Effector memory CD8-positive, alpha-beta T cell (primary cell): ENCODE measurements around the gene PPM1A.
"Not testable (repeated sequence)": the region's sequence is repeated elsewhere in the genome, so short reads cannot be mapped to it uniquely, and the experiment has no call there.

ENCODE experiments used
- ATAC-seq: fragments of 150-1000 bp; cut with Tn5 transposase; replicated peaks from 2 replicates; pipeline ENCODE4 v1.10.0; 2021; ENCODE audit warnings: mild to moderate bottlenecking, moderate library complexity
- DNase-seq, 3 experiments: peaks; one replicate each; pipeline ENCODE4 v3.0.0; 2021
- H3K27ac Mint-ChIP-seq, 2 donors: one replicate each; pipeline ENCODE4 v1.8.0; 2022; ENCODE audit warnings: mild to moderate bottlenecking in 2 of 2, mixed read lengths in 2 of 2, moderate library complexity in 2 of 2
- H3K27me3 Mint-ChIP-seq, 2 donors: one replicate each; pipeline ENCODE4 v1.8.0; 2022; ENCODE audit warnings: mixed read lengths in 2 of 2
- H3K36me3 Mint-ChIP-seq: one replicate; pipeline ENCODE4 v1.8.0; 2022; ENCODE audit warnings: mild to moderate bottlenecking, moderate library complexity, mixed read lengths; ENCODE audit not compliant: insufficient read depth
- H3K4me1 Mint-ChIP-seq, 2 donors: one replicate each; pipeline ENCODE4 v1.8.0; 2022; ENCODE audit warnings: low read depth in 2 of 2, mixed read lengths in 2 of 2
- H3K4me3 Mint-ChIP-seq, 2 donors: one replicate each; pipeline ENCODE4 v1.8.0; 2022; ENCODE audit warnings: mild to moderate bottlenecking in 2 of 2, mixed read lengths in 2 of 2, moderate library complexity in 2 of 2
- H3K9me3 Mint-ChIP-seq, 2 donors: one replicate each; pipeline ENCODE4 v1.8.0; 2022; ENCODE audit warnings: mixed read lengths in 2 of 2

Gene PPM1A

DNA sequence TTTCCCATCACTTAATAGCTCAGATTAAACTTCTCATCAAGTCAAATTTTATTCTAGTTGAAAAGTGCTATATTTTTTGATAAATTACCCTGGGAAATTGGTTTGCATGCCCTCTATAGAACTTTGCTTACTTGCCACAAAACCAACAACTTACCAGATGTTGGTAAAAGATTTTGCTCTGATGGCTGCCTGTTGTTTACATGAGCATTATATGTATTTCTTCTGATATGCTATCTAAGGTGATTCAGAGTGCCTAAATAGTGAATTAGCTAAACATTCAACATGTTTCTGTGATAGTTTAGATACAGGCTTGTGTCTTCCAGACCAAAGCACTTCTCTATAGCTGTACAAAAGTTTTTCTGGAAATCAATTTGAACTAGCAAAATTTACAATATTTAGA is 51.0 kb downstream of the PPM1A start:
- H3K9me3 Mint-ChIP-seq: no peaks in the 10 kb centered on the region
- no peaks in the 10 kb centered on the region for H3K27me3 Mint-ChIP-seq
- ATAC-seq (no peak), DNase-seq (no peak)
- H3K4me3 Mint-ChIP-seq: no peak overlapping the region
- H3K27ac Mint-ChIP-seq: peak overlapping the region in 1 of 2 donors; percentile 8
- H3K36me3 Mint-ChIP-seq: peaks cover 4% of the 10 kb centered on the region
- peaks cover 0 to 4% of the 10 kb centered on the region in 2 donors for H3K4me1 Mint-ChIP-seq

DNA sequence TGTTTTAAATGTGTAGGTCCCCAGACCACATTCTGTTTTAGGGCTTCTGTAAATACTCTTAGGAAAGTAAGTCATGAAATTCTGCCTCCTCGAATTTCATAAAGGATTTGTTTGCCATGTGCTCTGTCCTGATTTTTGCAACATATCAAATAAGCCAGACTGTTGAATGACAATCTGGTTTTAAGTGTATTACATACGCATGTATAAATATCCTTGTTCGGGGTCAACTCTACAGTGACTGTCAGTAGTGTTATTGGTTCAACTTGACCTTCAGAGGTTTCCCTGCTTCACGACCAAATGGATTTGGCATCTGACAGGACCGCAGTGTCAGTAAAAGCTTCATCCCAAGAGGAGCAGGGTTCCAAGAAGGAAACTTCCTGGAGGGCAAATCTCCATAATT is 52.7 kb downstream of the PPM1A start:
- H3K9me3 Mint-ChIP-seq: no peaks in the 10 kb centered on the region
- H3K27ac Mint-ChIP-seq: no peak overlapping the region
- peaks cover 0 to 4% of the 10 kb centered on the region in 2 donors for H3K4me1 Mint-ChIP-seq
- H3K27me3 Mint-ChIP-seq: no peaks in the 10 kb centered on the region
- peaks cover 4% of the 10 kb centered on the region for H3K36me3 Mint-ChIP-seq
- H3K4me3 Mint-ChIP-seq: no peak overlapping the region
- no peak for ATAC-seq
- no peak for DNase-seq

DNA sequence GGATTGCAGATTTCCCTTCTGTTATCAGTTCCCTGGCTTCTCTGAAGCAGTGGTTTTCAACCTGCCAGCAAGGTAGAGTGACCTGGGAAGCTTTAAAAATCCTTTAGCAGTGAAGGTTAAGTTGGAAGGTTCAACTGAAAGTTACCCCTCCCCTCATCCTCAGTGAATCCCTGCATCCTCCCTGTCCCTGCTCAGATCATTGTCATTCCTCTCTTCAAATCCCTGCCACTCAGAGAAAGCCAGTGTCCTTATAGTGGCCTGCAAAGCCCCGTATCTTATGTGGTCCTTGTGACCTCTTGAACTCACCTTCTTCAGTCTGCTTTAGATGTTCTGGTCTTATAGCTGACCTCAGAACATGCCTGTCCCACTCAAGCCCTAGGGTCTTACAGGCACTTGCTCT is 53.6 kb downstream of the PPM1A start:
- Mint-ChIP-seq H3K4me3 (no peak overlapping the region), H3K4me1 (peaks cover 0 to 4% of the 10 kb centered on the region in 2 donors), H3K9me3 (no peaks in the 10 kb centered on the region), H3K27me3 (no peaks in the 10 kb centered on the region), H3K27ac (peak overlapping the region; percentile 11 to 26), H3K36me3 (peaks cover 4% of the 10 kb centered on the region)
- ATAC-seq: no peak
- DNase-seq: no peak

DNA sequence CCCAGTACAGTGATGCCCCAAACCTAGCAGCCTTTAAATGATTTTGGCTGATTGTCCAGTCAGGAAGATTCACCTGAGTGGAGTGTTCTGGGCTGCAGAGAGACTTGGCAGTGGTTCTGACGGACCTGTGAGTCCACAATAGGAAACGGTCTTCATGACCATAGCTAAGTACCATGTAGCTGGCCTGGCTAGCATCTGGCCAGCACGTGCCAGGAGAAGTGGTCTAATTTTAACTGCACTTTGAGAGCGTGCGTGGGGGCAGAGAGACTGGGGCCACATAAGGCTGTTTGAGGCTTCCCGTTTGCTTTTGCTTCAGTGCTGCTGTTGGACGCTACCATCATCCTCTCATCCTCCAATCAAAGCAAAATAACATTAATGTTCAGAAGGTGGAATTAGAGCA is 54.7 kb downstream of the PPM1A start:
- Mint-ChIP-seq H3K9me3 (no peaks in the 10 kb centered on the region), H3K27me3 (no peaks in the 10 kb centered on the region), H3K36me3 (peaks cover 4% of the 10 kb centered on the region), H3K4me3 (no peak overlapping the region), H3K27ac (no peak overlapping the region), H3K4me1 (peaks cover 0 to 4% of the 10 kb centered on the region in 2 donors)
- DNase-seq (no peak), ATAC-seq (no peak)

DNA sequence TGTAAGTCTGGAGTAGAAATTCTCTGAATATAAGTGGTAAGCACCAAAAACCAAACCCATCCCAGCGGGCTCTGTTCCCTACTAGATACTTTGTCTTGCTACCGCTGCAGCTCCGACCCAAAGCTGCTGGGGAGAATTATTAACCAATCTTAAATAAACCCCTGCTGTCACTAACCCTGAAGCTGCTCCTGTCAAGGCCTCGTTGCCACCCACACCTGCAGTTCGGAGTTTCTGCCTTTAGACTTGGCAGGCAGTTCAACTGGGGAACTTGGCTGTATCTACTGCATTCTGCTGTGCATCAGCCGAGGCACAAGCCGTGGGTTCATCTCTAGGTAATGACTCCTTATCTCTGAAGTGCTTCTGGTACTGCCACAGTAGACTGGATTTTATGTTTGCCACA is 55.5 kb downstream of the PPM1A start:
- no peak overlapping the region for H3K4me3 Mint-ChIP-seq

DNA sequence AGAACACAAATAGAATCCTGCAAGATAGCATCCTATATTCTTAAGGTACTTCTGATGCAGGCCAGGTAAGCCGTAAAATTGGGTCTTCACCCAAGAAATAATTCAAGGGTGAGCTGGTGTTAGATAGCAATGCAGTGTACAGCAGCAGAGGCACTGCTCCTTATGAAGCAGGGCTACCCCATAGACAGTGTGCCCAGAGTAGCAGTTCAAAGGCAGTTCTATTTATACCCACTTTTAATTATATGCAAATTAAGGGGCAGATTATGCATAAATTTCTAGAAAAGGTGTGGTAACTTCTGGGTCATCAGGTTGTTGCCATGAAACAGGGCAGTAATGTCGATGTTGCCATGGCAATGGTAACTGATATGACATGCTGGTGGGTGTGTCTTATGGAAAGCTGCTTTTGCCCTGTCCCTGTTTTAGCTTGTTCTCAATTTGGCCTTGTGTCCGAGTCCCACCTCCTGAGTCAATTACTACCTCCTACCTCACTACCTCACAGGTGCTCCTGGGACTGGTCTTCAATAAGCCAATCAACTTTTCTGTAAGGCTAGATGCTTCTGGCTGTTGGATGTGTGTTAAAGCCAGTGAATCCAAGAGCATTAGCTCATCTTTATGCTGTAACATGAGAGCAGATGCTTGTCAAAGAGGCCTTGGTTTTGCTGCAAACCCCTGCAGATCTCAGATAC is 61.0 kb downstream of the PPM1A start:
- ATAC-seq: no peak
- no peaks in the 10 kb centered on the region for H3K9me3 Mint-ChIP-seq

More for the DNA sequence above, 55.5 kb downstream of the PPM1A start:
- Mint-ChIP-seq H3K9me3 (no peaks in the 10 kb centered on the region), H3K27ac (no peak overlapping the region), H3K27me3 (no peaks in the 10 kb centered on the region), H3K4me1 (peaks cover 0 to 4% of the 10 kb centered on the region in 2 donors), H3K36me3 (peaks cover 4% of the 10 kb centered on the region)
- DNase-seq (no peak), ATAC-seq (no peak)

DNA sequence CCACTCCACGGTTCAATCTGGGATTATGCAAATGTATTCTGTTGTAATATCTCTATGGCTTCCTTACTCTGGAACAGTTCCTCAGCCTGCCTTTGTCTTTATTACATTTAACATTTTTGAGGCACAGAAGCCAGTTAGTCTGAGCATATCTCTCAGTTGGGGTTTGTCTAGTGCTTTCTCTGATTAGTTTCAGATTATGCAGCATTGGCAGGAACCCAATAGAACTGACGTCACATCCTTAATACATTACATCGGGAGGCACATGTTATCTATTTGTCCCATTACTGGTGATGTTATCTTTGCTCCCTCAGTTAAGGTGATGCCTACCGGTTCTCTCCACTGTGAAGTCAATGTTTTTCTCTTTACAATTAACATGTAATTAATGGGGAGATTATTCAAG is 62.4 kb downstream of the PPM1A start:
- no peak for DNase-seq
- Mint-ChIP-seq H3K4me3 (no peak overlapping the region), H3K27me3 (peaks cover 16 to 39% of the 10 kb centered on the region in 2 donors), H3K27ac (no peak overlapping the region), H3K4me1 (no peaks in the 10 kb centered on the region), H3K9me3 (no peaks in the 10 kb centered on the region), H3K36me3 (no peaks in the 10 kb centered on the region)
- ATAC-seq: no peak

More for the DNA sequence above, 61.0 kb downstream of the PPM1A start:
- DNase-seq: no peak
- Mint-ChIP-seq H3K4me1 (no peaks in the 10 kb centered on the region), H3K4me3 (no peak overlapping the region), H3K36me3 (no peaks in the 10 kb centered on the region), H3K27me3 (peaks cover 12 to 25% of the 10 kb centered on the region in 2 donors), H3K27ac (no peak overlapping the region)

DNA sequence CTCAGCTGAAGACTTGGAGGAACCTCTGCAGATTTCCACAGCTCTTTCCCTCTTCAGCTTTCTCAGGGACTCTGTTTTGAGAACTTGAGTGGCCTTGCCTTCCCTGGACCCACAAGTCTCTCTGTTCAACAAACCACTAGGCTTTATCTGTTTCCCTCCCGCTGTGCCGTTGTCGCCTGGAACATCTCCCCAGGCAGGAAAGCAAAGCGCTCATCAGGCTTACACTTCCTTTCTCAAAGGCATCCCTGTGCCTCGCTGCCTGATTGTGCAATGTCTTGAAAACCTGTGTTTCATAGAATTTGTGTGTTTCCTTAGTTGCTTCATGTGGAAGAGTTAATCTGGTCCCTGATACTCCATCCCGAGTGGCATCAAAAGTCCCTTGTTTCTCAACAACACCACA is 64.1 kb downstream of the PPM1A start:
- no peak for ATAC-seq
- H3K4me1 Mint-ChIP-seq: no peaks in the 10 kb centered on the region
- H3K27ac Mint-ChIP-seq: no peak overlapping the region
- H3K36me3 Mint-ChIP-seq: no peaks in the 10 kb centered on the region
- H3K4me3 Mint-ChIP-seq: no peak overlapping the region
- H3K9me3 Mint-ChIP-seq: no peaks in the 10 kb centered on the region
- no peak for DNase-seq
- H3K27me3 Mint-ChIP-seq: peaks cover 16 to 50% of the 10 kb centered on the region in 2 donors

DNA sequence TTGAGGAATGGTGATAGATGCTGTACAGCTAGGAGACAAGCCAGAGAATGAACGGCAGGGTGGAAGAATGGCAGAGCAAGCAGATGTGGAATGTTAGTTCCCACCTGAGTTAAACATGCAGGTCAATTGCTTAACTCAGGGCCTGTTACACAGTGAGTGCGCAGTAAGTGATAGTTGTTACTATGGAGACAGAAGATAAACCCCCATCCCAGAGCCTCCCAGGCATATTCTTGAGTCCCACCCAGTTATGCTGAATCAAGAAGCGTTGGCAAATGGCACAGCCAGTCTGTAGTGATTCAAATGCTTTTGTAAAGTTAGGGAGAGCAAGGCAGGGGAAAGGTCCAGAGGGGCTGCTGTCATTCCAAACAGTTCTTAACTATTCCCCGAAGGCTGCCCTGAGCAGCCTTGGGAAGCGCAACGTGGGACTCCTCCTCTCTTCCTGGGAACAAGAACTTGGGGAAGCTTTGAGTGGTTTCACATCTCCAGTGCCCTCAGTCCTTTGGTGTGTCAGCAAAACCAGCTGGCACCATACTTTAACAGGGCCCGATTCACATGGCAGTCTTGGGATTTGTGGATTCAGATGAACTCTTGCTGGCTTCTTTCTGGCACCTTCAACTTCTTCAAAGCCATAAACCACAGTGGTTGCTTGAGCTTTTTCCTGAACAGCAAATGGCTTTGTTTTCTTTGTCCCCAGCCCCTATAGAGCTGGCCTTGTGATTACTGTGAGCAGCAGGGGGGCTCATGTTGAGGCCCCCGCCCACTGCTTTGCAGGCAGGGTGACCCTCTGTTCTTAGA is 66.4 kb downstream of the PPM1A start:
- Mint-ChIP-seq H3K27ac (no peak overlapping the region), H3K27me3 (peaks cover 16 to 53% of the 10 kb centered on the region in 2 donors), H3K36me3 (no peaks in the 10 kb centered on the region), H3K9me3 (no peaks in the 10 kb centered on the region), H3K4me1 (no peaks in the 10 kb centered on the region), H3K4me3 (no peak overlapping the region)
- DNase-seq (no peak), ATAC-seq (no peak)

DNA sequence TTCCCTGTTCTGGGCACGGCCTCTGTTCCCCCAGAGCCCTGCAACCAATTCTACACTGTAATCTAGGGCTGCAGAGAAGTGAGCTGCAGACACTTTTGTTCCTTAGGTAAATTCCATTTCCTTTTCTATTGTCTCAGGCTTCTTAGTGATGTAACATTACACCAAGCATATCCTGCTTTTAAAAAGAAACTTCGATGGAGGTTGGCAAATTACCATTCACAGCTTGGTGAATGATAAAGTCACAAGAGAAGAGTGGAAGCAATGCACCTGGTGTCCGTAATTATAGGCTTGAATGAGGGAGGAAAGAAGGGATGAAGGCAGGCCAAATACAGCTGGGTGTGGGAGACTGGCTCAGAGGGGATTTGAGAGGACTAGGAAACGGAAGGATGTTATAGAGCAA is 68.6 kb downstream of the PPM1A start:
- H3K4me3 Mint-ChIP-seq: no peak overlapping the region
- H3K27ac Mint-ChIP-seq: no peak overlapping the region
- ATAC-seq: no peak
- no peaks in the 10 kb centered on the region for H3K36me3 Mint-ChIP-seq
- peaks cover 8 to 54% of the 10 kb centered on the region in 2 donors for H3K27me3 Mint-ChIP-seq
- no peaks in the 10 kb centered on the region for H3K4me1 Mint-ChIP-seq
- H3K9me3 Mint-ChIP-seq: no peaks in the 10 kb centered on the region
- no peak for DNase-seq

DNA sequence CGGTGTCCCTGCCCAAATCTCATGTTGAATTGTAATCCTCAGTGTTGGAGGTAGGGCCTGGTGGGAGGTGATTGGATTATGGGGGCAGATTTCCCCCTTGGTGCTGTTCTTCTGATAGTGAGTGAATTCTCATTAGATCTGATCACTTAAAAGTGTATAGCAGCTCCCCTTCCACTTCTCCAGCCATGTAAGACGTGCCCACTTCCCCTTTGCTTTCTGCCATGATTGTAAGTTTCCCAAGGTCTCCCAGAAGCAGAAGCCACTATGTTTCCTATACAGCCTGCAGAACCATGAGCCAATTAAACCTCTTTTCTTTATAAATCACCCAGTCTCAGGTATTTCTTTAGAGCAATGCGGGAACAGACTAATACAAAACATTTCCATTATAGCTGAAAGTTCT is 71.8 kb downstream of the PPM1A start:
- not testable (repeated sequence) for H3K27ac Mint-ChIP-seq, H3K36me3 Mint-ChIP-seq, H3K4me1 Mint-ChIP-seq, ATAC-seq, DNase-seq, H3K9me3 Mint-ChIP-seq, H3K4me3 Mint-ChIP-seq
- H3K27me3 Mint-ChIP-seq: peaks cover 5 to 45% of the 10 kb centered on the region in 2 donors

DNA sequence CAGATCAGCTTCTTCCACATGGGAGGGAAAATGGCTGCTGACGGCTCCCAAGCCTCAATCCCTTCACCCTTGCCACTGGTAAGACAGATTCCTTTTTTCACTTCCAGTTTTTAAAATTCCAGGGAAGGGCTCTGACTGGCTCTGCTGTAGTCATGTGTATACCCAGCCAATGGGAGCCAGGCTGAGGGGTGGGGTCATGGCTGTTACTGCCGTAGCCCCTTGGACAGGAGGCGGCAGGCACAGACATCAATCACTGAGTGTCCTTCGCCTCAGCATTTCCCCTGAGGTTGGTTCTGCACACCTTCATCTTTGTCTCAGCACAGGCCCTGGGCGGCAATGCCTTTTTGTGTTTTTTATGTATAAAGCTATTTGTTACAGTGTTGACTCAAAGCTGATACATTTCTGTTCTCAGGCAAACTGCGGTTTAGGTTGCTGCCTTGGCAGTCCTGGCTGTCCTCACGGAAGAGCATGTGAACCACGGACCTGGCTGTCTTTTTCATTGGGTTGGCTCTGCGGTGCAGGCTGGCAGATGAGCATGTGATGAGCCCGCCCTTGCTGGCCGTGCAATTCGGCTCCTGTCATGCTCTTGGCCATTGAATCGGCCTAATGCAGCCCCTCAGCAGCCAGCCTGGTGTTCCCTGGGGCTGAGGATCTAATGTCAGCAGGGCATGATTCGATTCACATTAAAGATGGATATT is 74.3 kb downstream of the PPM1A start:
- Mint-ChIP-seq H3K27ac (no peak overlapping the region), H3K27me3 (peaks cover 22 to 49% of the 10 kb centered on the region in 2 donors), H3K9me3 (no peaks in the 10 kb centered on the region)

DNA sequence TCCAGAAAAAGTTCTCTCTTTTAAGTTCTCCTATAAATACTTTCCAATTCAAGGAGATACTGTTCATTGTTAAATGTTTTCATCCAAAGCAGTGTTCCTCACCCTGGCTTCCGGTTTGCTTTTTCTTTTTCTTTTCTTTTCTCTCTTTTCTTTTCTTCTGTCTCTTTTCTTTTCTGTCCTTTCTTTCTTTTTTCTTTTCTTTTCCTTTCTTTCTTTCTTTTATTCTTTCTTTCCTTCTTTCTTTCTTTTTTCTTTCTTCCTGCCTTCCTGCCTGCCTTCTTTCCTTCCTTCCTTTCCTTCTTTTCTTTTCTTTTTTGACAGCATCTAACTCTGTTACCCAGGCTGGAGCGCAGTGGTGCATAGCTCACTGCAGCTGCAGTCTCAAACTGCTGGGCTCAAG is 75.8 kb downstream of the PPM1A start:
- Mint-ChIP-seq H3K27ac (no peak overlapping the region), H3K36me3 (no peaks in the 10 kb centered on the region), H3K4me3 (no peak overlapping the region), H3K9me3 (no peaks in the 10 kb centered on the region), H3K27me3 (peaks cover 22 to 58% of the 10 kb centered on the region in 2 donors), H3K4me1 (peaks cover 4% of the 10 kb centered on the region in 2 donors)
- no peak for ATAC-seq
- DNase-seq: no peak

More for the DNA sequence above, 74.3 kb downstream of the PPM1A start:
- peaks cover 4% of the 10 kb centered on the region in 2 donors for H3K4me1 Mint-ChIP-seq
- no peak overlapping the region for H3K4me3 Mint-ChIP-seq
- no peak for ATAC-seq
- no peaks in the 10 kb centered on the region for H3K36me3 Mint-ChIP-seq
- no peak for DNase-seq
